ENCODE measurements around the gene RNGTT. TPM values are rescaled to one million over a fixed set of nuclear protein-coding genes. Genes with fewer than 3 reads are reported as not detected.

RNGTT gene
- total RNA-seq, 2 experiments from 2014 or later = 19.9 to 25.1 TPM

DNA sequence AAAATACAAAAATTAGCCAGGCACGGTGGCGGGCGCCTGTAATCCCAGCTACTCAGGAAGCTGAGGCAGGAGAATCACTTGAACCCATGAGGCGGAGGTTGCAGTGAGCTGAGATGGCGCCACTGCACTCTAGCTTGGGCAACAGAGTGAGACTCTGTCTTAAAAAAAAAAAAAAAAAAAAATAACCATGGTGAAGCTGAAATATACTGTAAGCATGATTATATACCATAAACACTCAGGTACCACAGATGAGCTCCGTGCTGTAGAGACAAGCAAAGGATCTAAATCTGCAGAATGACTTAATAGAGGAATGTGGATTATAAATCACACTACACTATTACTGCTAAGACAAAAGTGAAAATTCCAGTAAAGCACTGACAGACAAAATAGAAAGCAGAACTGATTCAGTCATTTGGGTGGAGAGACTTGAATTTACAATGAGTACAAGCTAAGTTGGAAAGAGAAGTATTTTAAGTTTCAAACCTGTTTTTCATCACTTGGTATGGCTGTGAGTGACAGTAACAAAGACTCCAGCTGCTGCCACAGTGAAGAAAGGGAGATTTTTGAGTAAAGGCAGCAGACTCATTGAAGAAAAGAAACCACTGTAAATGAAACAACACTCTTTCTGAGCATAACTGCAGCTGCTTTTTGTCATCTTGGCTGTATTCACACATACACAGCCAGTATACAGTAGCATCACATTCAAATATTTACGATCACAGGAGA is 322.1 kb downstream of the RNGTT start:
- CTCF ChIA-PET = no interaction called here
- Mint-ChIP-seq H3K27me3 (no peaks in the 10 kb centered on the region), H3K9me3 (ENCODE audit: low read depth) (no peaks in the 10 kb centered on the region), H3K4me3 (no peak overlapping the region), H3K36me3 (peaks cover 1% of the 10 kb centered on the region), H3K4me1 (no peaks in the 10 kb centered on the region), H3K27ac (no peak overlapping the region)
- DNase-seq (no peak), ATAC-seq (no peak)

DNA sequence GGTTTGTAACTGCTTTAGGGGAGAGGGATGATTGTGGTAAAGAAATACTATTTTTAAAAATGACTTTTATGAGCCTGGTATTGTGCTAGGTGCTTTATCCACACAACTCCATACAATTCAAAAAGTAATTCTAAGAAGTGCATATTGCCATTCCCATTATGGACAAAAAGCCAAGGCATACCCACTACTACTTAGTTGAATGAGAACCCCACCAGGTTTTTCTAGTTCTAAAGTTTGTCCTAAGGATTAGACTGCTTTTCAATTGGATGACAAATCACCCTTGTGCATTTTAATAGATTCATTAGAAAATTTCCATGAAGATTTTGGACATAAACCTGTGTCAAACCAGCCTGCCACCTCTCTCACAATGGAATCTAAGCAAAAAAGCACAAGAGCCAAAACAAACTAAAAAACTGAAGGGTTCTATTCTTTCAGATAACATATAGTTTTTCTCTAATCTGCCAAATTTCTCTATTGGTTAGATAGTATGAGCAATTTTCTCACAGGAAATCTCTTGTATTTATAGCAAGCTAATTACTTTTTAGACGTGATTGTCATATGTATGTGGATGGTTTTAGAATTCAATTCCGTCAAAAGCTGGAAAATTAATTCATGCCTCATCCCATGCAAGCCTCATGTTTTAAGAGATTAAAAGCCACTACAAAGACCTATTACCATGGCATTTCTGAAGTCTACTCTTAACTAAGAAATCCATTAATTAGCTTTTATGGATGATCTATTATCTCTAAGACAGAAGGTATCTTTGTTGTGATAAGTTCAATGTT is 325.5 kb downstream of the RNGTT start:
- Mint-ChIP-seq H3K4me1 (no peaks in the 10 kb centered on the region), H3K4me3 (no peak overlapping the region), H3K9me3 (ENCODE audit: low read depth) (no peaks in the 10 kb centered on the region), H3K36me3 (peaks cover 1% of the 10 kb centered on the region), H3K27me3 (no peaks in the 10 kb centered on the region), H3K27ac (no peak overlapping the region)
- CTCF ChIA-PET = no interaction called here
- DNase-seq (no peak), ATAC-seq (no peak)

DNA sequence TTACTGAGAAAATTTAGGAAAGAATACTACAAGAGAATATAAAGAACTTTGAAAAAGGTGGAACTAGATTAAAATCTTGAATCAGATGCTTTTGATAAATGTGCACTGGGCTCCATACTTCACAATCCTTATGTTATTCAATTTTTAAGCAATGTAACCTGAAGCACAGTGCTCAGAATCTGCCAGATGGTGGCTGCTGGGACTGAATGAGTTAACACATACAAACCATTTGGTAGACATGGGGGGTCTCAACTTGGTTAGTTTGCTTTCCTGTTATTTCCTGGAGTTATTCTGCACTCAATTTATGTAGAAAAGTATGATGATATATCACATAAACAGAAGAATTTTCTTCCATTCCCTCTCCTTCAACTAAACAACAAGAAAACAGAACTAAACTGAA is 326.5 kb downstream of the RNGTT start:
- CTCF ChIA-PET = no interaction called here
- H3K27ac Mint-ChIP-seq = no peak overlapping the region
- no peak for DNase-seq
- peaks cover 1% of the 10 kb centered on the region for H3K36me3 Mint-ChIP-seq
- no peaks in the 10 kb centered on the region for H3K27me3 Mint-ChIP-seq
- H3K4me3 Mint-ChIP-seq = no peak overlapping the region
- no peak for ATAC-seq
- no peaks in the 10 kb centered on the region for H3K4me1 Mint-ChIP-seq
- no peaks in the 10 kb centered on the region for H3K9me3 Mint-ChIP-seq (ENCODE audit: low read depth)

DNA sequence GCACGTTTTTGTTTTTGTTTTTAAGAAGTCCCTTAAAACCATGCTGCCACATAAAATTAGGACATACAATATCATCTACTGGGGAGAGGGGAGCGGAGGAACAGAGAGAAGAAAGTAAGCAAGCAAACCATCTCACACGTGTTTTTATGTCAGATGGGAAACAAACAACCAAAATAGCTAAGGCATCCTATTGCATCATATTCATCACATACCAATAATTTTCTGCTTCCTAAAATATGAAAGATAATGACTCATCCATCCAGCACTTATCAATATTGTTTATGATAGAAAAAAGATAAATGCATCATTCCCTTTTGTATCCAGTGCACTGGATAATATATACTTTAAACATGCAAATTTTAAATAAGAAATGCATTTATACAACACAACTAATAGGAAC is 329.6 kb downstream of the RNGTT start:
- H3K36me3 Mint-ChIP-seq = peaks cover 1% of the 10 kb centered on the region
- H3K4me3 Mint-ChIP-seq = no peak overlapping the region
- H3K4me1 Mint-ChIP-seq = peaks cover 6% of the 10 kb centered on the region
- no peak for ATAC-seq
- no peak overlapping the region for H3K27ac Mint-ChIP-seq
- no peaks in the 10 kb centered on the region for H3K27me3 Mint-ChIP-seq
- H3K9me3 Mint-ChIP-seq (ENCODE audit: low read depth) = no peaks in the 10 kb centered on the region
- CTCF ChIA-PET = no interaction called here
- no peak for DNase-seq

DNA sequence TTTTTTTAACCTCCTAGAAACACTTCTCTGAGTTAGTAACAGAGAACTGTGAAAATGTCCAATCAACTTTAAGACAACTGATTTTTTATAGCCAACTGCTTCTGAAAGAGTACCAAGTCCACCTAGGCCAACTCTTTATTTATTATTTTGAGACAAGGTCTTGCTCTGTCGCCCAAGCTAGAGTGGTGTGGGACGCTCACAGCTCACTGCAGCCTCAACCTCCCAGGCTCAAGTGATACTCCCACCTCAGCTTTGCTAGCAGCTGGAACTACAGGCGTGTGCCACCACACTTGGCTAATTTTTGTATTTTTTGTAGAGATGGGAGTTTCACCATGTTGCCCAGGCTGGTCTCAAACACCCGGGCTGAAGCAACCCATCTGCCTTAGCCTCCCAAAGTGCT is 331.6 kb downstream of the RNGTT start:
- H3K27ac Mint-ChIP-seq = no peak overlapping the region
- CTCF ChIA-PET = no interaction called here
- no peak for ATAC-seq
- H3K9me3 Mint-ChIP-seq (ENCODE audit: low read depth) = no peaks in the 10 kb centered on the region
- no peak for DNase-seq
- peaks cover 6% of the 10 kb centered on the region for H3K4me1 Mint-ChIP-seq
- H3K36me3 Mint-ChIP-seq = peaks cover 1% of the 10 kb centered on the region
- no peaks in the 10 kb centered on the region for H3K27me3 Mint-ChIP-seq
- no peak overlapping the region for H3K4me3 Mint-ChIP-seq

DNA sequence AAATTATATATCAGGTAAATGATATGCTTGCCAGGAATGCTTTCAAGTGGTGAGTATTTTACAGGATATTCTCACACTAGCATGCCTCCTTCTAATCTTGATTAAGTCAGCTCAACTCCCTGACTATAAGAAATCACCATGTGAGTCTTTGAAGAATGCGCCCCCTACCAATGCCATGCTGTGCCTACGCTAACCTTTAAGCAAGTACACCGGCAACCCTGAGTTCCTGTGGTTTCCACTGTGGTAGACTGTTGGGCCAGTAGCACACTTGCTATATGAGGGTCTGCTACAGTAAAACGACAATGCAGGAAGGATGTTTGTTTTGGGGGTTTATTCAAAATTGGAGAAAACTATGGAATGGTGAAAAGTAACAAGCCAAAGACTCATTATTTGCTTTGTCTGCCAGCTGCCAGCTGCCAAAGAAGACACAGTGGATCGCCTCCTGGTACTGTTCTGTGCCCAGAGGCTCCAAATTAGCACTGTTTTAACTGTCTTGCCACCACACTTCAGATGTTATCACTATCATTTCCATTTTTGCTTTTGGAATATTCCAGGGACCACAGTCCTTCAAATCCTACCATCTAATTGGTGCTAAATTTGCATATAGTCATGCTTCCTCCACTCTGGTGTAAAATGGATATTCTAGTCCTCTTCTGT is 333.5 kb downstream of the RNGTT start:
- peaks cover 6% of the 10 kb centered on the region for H3K4me1 Mint-ChIP-seq
- H3K27ac Mint-ChIP-seq = no peak overlapping the region
- DNase-seq (peak; percentile 41), ATAC-seq (no peak)
- H3K9me3 Mint-ChIP-seq (ENCODE audit: low read depth) = no peaks in the 10 kb centered on the region
- H3K36me3 Mint-ChIP-seq = no peaks in the 10 kb centered on the region
- H3K27me3 Mint-ChIP-seq = no peaks in the 10 kb centered on the region
- CTCF ChIA-PET = no interaction called here
- no peak overlapping the region for H3K4me3 Mint-ChIP-seq

DNA sequence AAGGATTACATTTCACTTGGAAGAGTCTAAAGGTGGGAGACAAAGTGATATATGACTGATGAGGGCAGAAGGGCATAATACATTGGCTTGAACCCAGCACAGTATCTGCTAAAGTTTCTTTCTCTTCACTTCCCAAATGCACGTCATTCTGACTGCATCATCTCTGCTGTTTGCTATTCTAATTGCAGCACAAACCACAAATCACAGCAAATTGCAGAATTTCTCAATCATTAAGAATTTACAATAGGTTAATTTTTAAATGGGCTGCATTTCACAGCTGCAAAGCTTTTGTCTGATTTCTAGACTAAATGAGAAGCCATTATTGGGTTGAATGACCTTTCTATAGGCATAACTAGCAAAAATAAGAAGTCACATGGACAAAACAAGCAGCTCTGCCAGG is 337.0 kb downstream of the RNGTT start:
- Mint-ChIP-seq H3K4me3 (no peak overlapping the region), H3K9me3 (ENCODE audit: low read depth) (no peaks in the 10 kb centered on the region), H3K4me1 (peaks cover 6% of the 10 kb centered on the region), H3K27me3 (no peaks in the 10 kb centered on the region), H3K27ac (no peak overlapping the region), H3K36me3 (peaks cover 5% of the 10 kb centered on the region)
- CTCF ChIA-PET = no interaction called here
- no peak for DNase-seq
- no peak for ATAC-seq

DNA sequence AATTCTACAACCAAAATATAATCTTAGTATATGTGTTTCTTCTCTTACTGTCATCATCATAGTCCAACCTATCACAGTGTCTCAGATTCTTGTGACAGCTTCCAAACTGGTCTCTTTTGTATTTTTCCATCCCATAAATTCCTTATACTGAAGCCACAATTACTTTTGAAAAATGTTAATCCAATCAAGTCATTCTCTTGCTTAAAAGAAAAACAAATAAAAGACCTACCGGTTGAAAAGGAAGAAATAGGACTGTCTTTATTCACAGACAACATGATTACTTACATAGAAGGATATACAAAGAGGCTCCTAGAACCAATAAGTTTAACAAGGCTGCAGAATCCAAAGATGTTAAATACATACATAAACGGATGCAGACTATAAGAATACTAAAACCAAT is 339.9 kb downstream of the RNGTT start:
- H3K27me3 Mint-ChIP-seq = no peaks in the 10 kb centered on the region

DNA sequence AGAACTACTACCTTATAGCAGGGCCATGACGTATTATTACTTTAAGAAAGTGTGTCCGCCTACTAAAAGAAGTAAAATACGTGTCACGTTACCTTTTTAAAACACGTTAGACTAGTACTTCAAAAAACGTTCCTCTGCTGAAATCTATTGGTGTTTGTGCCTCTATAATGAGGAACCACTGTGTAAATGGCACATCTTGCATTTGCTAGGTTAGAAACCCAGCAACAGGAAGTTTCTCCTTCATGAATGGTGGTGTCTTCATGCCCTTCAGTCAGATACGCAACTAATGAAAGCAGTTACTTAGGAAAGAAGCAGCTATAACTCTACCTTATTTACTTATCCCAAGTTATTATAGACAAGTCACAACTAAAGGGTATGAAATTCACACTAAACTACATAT is 343.5 kb downstream of the RNGTT start:
- H3K27me3 Mint-ChIP-seq = no peaks in the 10 kb centered on the region
- DNase-seq (no peak), ATAC-seq (no peak)
- no peaks in the 10 kb centered on the region for H3K4me1 Mint-ChIP-seq
- no peaks in the 10 kb centered on the region for H3K9me3 Mint-ChIP-seq (ENCODE audit: low read depth)
- peaks cover 6% of the 10 kb centered on the region for H3K36me3 Mint-ChIP-seq
- H3K27ac Mint-ChIP-seq = no peak overlapping the region
- CTCF ChIA-PET = no interaction called here
- no peak overlapping the region for H3K4me3 Mint-ChIP-seq

More for the DNA sequence above, 339.9 kb downstream of the RNGTT start:
- no peak for ATAC-seq
- H3K4me3 Mint-ChIP-seq = no peak overlapping the region
- H3K9me3 Mint-ChIP-seq (ENCODE audit: low read depth) = no peaks in the 10 kb centered on the region
- no peak for DNase-seq
- no peaks in the 10 kb centered on the region for H3K4me1 Mint-ChIP-seq
- no peak overlapping the region for H3K27ac Mint-ChIP-seq
- H3K36me3 Mint-ChIP-seq = peaks cover 5% of the 10 kb centered on the region
- CTCF ChIA-PET = no interaction called here

DNA sequence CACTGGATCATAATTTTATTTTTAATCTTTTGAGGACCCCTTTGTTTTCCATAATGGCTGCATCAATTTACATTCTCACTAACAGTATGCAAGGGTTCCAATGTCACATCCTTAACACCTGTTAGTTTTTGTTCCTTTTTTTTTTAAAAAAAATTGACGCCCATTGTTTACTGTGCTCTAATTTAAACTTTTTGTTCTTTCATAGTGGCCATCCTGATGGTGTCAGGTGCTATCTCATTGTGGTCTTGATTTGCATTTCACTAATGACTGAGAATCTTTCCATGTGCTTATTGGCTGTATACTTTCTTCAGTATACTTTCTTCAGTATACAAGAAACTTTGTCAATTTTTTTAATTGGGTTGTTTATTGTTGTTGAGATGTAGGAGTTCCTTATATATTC is 347.0 kb downstream of the RNGTT start:
- Mint-ChIP-seq H3K4me3 (no peak overlapping the region), H3K4me1 (no peaks in the 10 kb centered on the region), H3K27me3 (no peaks in the 10 kb centered on the region), H3K9me3 (ENCODE audit: low read depth) (no peaks in the 10 kb centered on the region), H3K27ac (no peak overlapping the region), H3K36me3 (peaks cover 21% of the 10 kb centered on the region)
- CTCF ChIA-PET = no interaction called here
- DNase-seq (no peak), ATAC-seq (no peak)

DNA sequence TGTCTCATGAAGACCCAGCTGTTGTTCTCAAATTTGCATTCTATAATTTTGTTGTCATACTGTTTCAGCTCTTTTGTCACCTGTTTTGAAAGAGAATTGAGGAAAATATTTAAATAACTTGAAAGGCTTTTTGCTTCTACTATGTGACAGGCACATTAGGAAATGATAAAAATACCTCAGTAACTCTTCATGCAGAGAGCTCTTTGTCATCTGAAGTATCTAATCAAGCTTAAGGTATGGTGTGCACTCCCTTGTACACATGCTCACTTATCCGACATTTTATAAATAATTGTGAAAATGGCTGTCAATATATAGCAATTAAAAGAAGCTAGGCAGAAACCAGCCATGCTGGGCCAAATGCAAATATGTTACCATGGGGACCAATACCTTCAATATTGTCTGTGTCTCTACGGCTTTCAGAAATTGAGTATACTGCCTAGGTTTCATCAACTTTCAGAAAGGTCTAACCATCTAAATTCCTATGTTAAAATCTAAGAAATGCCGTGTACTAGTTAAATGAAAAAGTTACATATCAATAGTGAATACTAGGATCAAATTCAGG is 349.0 kb downstream of the RNGTT start:
- H3K4me3 Mint-ChIP-seq = no peak overlapping the region
- no peaks in the 10 kb centered on the region for H3K9me3 Mint-ChIP-seq (ENCODE audit: low read depth)
- no peaks in the 10 kb centered on the region for H3K27me3 Mint-ChIP-seq
- ATAC-seq = no peak
- H3K4me1 Mint-ChIP-seq = no peaks in the 10 kb centered on the region
- DNase-seq = no peak
- peaks cover 26% of the 10 kb centered on the region for H3K36me3 Mint-ChIP-seq
- no peak overlapping the region for H3K27ac Mint-ChIP-seq
- CTCF ChIA-PET = no interaction called here

DNA sequence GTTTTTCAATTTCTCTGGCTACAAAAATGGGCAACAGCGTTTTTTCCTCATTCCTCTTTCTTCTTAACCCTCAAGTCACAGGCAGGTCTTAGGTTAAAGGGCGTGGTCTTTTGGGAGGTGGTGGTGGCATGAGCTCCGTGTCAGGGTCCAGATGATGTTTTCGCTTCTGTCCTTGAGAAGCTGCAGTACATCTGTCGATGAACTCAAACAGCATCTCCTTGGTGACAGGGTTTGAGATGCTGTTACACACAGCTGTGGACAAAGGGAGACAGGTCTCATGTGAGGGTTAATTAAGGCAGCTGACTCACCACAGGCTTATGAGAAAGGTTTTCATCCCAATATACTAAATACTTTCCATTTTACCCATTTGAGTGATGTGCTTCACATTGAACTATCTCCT is 350.8 kb downstream of the RNGTT start:
- DNase-seq (no peak), ATAC-seq (no peak)
- Mint-ChIP-seq H3K36me3 (peaks cover 29% of the 10 kb centered on the region), H3K27me3 (no peaks in the 10 kb centered on the region), H3K27ac (no peak overlapping the region), H3K4me1 (no peaks in the 10 kb centered on the region), H3K4me3 (no peak overlapping the region), H3K9me3 (ENCODE audit: low read depth) (peaks cover 5% of the 10 kb centered on the region)
- CTCF ChIA-PET = no interaction called here

DNA sequence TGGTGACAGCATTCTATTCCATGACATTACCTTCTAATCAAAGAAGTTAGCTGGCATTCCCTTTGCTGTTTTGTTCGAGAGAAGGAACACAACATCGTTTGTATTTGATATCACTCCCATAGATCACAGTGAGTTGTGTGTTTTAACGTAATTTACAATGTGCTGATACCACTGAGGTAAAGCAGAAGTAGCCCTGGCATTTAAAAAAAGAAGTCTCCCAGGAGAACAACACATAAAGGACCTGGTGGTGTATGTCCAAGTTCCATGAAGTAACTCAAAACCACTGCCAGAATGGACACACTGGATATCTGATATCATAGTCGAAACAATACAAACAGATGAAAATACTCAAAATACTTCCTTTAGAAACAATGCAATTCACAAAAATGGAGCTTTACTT is 351.7 kb downstream of the RNGTT start:
- H3K27ac Mint-ChIP-seq = no peak overlapping the region
- DNase-seq (no peak), ATAC-seq (no peak)
- H3K27me3 Mint-ChIP-seq = no peaks in the 10 kb centered on the region
- peaks cover 29% of the 10 kb centered on the region for H3K36me3 Mint-ChIP-seq
- H3K4me3 Mint-ChIP-seq = no peak overlapping the region
- CTCF ChIA-PET = no interaction called here
- no peaks in the 10 kb centered on the region for H3K4me1 Mint-ChIP-seq
- H3K9me3 Mint-ChIP-seq (ENCODE audit: low read depth) = peaks cover 5% of the 10 kb centered on the region

DNA sequence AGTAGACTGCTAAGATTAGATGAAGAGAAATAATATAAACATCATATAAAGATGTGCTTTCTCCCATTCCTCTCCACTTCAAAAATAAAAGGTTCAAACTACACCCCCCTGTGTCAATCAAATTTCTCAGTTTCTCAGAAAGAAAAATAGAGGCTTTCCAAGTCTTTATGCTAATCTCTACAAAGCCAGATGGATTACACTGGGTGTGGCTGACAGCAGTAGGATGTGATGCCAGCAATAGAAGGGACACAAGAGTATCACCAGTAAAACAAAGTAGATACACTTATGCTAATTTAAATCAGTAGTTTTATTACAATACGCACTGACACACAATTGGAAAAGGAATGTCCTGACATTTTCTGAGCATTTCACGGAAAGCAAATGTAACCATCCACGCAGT is 353.4 kb downstream of the RNGTT start:
- DNase-seq (no peak), ATAC-seq (no peak)
- H3K27ac Mint-ChIP-seq = no peak overlapping the region
- no peak overlapping the region for H3K4me3 Mint-ChIP-seq
- peaks cover 5% of the 10 kb centered on the region for H3K9me3 Mint-ChIP-seq (ENCODE audit: low read depth)
- no peaks in the 10 kb centered on the region for H3K27me3 Mint-ChIP-seq
- H3K36me3 Mint-ChIP-seq = peaks cover 29% of the 10 kb centered on the region
- H3K4me1 Mint-ChIP-seq = no peaks in the 10 kb centered on the region
- CTCF ChIA-PET = no interaction called here
